IPS-11a (cell line): ENCODE data around the gene DIDO1.

Source experiments
- H3K4me3 ChIP-seq: one replicate; pipeline ENCODE4 v1.5.1; 2013; ENCODE audit warnings: low read depth, low read length, control low read depth

Gene DIDO1

GRCh38 chr20:62914436-62914835, 11.9 kb downstream of the DIDO1 start:
- H3K4me3 ChIP-seq = no peak overlapping the region

GRCh38 chr20:62913043-62913630, 13.2 kb downstream of the DIDO1 start:
- H3K4me3 ChIP-seq = no peak overlapping the region

- H3K4me3 ChIP-seq = no peak overlapping the region
Measured at GRCh38 chr20:62911701-62912280, 14.5 kb downstream of the DIDO1 start.

- H3K4me3 ChIP-seq = no peak overlapping the region
Measured at GRCh38 chr20:62910777-62911497, 15.4 kb downstream of the DIDO1 start.

GRCh38 chr20:62910217-62910766, 16.0 kb downstream of the DIDO1 start:
- no peak overlapping the region for H3K4me3 ChIP-seq

- no peak overlapping the region for H3K4me3 ChIP-seq
Measured at GRCh38 chr20:62908971-62909791, 17.1 kb downstream of the DIDO1 start.

GRCh38 chr20:62907384-62908317, 18.7 kb downstream of the DIDO1 start:
- H3K4me3 ChIP-seq = no peak overlapping the region

- no peak overlapping the region for H3K4me3 ChIP-seq
Measured at GRCh38 chr20:62906647-62907375, 19.5 kb downstream of the DIDO1 start.

- no peak overlapping the region for H3K4me3 ChIP-seq
Measured at GRCh38 chr20:62906209-62906608, 20.1 kb downstream of the DIDO1 start.

- no peak overlapping the region for H3K4me3 ChIP-seq
Measured at GRCh38 chr20:62905536-62906117, 20.7 kb downstream of the DIDO1 start.

GRCh38 chr20:62902926-62903615, 23.2 kb downstream of the DIDO1 start:
- no peak overlapping the region for H3K4me3 ChIP-seq

- no peak overlapping the region for H3K4me3 ChIP-seq
Measured at GRCh38 chr20:62901891-62902290, 24.4 kb downstream of the DIDO1 start.

- no peak overlapping the region for H3K4me3 ChIP-seq
Measured at GRCh38 chr20:62900692-62901584, 25.4 kb downstream of the DIDO1 start.

GRCh38 chr20:62900052-62900691, 26.1 kb downstream of the DIDO1 start:
- no peak overlapping the region for H3K4me3 ChIP-seq

- no peak overlapping the region for H3K4me3 ChIP-seq
Measured at GRCh38 chr20:62899633-62900051, 26.7 kb downstream of the DIDO1 start.

- no peak overlapping the region for H3K4me3 ChIP-seq
Measured at GRCh38 chr20:62898970-62899632, 27.2 kb downstream of the DIDO1 start.
